SK-N-MC (cell line): ENCODE results near the gene NTSR1.

ENCODE experiments used
- EZH2 ChIP-seq: fragments of 200-600 bp; sonication (generic); IDR thresholded peaks from one replicate; pipeline ENCODE4 v1.6.1; 2017; ENCODE audit warnings: antibody characterized with exemption
- FOXP2 ChIP-seq: optimal IDR thresholded peaks from 2 replicates; pipeline ENCODE3; 2011; ENCODE audit warnings: mild to moderate bottlenecking, moderate library complexity; ENCODE audit not compliant: insufficient read depth; ENCODE audit errors: extremely low read length, control extremely low read depth
- POLR2AphosphoS5 ChIP-seq: IDR thresholded peaks from 2 replicates; pipeline ENCODE4 v1.6.1; 2012; ENCODE audit warnings: mild to moderate bottlenecking, low read depth, low read length, borderline replicate concordance

- TF ChIP-seq EZH2 (no peak), POLR2AphosphoS5 (no peak), FOXP2 (no peak)
Measured at GRCh38 chr20:62763404-62763803, 54.8 kb downstream of the NTSR1 start.
